Muscle layer of colon (tissue), 2 donors: ENCODE measurements around the gene USP7.

Source experiments
- H3K27ac ChIP-seq: one replicate; pipeline ENCODE4 v1.7.0; 2013; ENCODE audit warnings: low read depth, mild to moderate bottlenecking, low read length, moderate library complexity
- H3K27me3 ChIP-seq, 2 donors: one replicate each; pipeline ENCODE4 v1.7.0; 2013; ENCODE audit warnings: low read length in 2 of 2, mild to moderate bottlenecking in 2 of 2; ENCODE audit not compliant: insufficient read depth in 2 of 2, control insufficient read depth in 1 of 2
- H3K36me3 ChIP-seq: one replicate; pipeline ENCODE4 v1.7.0; 2013; ENCODE audit warnings: mild to moderate bottlenecking, low read length; ENCODE audit not compliant: insufficient read depth
- H3K4me1 ChIP-seq: one replicate; pipeline ENCODE4 v1.7.0; 2013; ENCODE audit warnings: mild to moderate bottlenecking, low read length; ENCODE audit not compliant: insufficient read depth
- H3K4me3 ChIP-seq, 2 donors: one replicate each; pipeline ENCODE4 v1.7.0; 2013; ENCODE audit warnings: low read length in 2 of 2, low read depth in 1 of 2, mild to moderate bottlenecking in 1 of 2, moderate library complexity in 1 of 2
- H3K9ac ChIP-seq: one replicate; pipeline ENCODE4 v1.7.0; 2013; ENCODE audit warnings: low read length
- H3K9me3 ChIP-seq: one replicate; pipeline ENCODE4 v1.7.0; 2013; ENCODE audit warnings: mild to moderate bottlenecking, low read length
- donor health status: abdominal sarcoma.
- donor health status: Adenocarcinoma of cecum.

Gene USP7

GRCh38 chr16:8861563-8862308 lies 102.0 kb downstream of the USP7 start:
- Histone ChIP-seq H3K36me3 (peaks cover 7% of the 10 kb centered on the region), H3K27ac (no peak overlapping the region), H3K9me3 (no peaks in the 10 kb centered on the region), H3K4me1 (peaks cover 39% of the 10 kb centered on the region), H3K9ac (no peak overlapping the region), H3K4me3 (no peak overlapping the region), H3K27me3 (peaks cover 0 to 5% of the 10 kb centered on the region in 2 donors)

GRCh38 chr16:8859913-8860881 lies 103.5 kb downstream of the USP7 start:
- Histone ChIP-seq H3K36me3 (peaks cover 12% of the 10 kb centered on the region), H3K27me3 (no peaks in the 10 kb centered on the region), H3K9me3 (no peaks in the 10 kb centered on the region), H3K4me1 (peaks cover 34% of the 10 kb centered on the region), H3K4me3 (no peak overlapping the region), H3K27ac (no peak overlapping the region), H3K9ac (no peak overlapping the region)

GRCh38 chr16:8858994-8859912 lies 104.5 kb downstream of the USP7 start:
- H3K9ac ChIP-seq: no peak overlapping the region
- no peaks in the 10 kb centered on the region for H3K27me3 ChIP-seq
- no peak overlapping the region for H3K4me3 ChIP-seq
- H3K9me3 ChIP-seq: no peaks in the 10 kb centered on the region
- no peak overlapping the region for H3K27ac ChIP-seq
- H3K36me3 ChIP-seq: peaks cover 12% of the 10 kb centered on the region
- H3K4me1 ChIP-seq: peaks cover 26% of the 10 kb centered on the region

- no peaks in the 10 kb centered on the region for H3K9me3 ChIP-seq
- H3K27me3 ChIP-seq: no peaks in the 10 kb centered on the region
- no peak overlapping the region for H3K4me3 ChIP-seq
- H3K27ac ChIP-seq: no peak overlapping the region
- H3K9ac ChIP-seq: no peak overlapping the region
- H3K4me1 ChIP-seq: peaks cover 8% of the 10 kb centered on the region
- H3K36me3 ChIP-seq: peaks cover 12% of the 10 kb centered on the region
Observed at GRCh38 chr16:8855972-8856371, 107.7 kb downstream of the USP7 start.

DNA sequence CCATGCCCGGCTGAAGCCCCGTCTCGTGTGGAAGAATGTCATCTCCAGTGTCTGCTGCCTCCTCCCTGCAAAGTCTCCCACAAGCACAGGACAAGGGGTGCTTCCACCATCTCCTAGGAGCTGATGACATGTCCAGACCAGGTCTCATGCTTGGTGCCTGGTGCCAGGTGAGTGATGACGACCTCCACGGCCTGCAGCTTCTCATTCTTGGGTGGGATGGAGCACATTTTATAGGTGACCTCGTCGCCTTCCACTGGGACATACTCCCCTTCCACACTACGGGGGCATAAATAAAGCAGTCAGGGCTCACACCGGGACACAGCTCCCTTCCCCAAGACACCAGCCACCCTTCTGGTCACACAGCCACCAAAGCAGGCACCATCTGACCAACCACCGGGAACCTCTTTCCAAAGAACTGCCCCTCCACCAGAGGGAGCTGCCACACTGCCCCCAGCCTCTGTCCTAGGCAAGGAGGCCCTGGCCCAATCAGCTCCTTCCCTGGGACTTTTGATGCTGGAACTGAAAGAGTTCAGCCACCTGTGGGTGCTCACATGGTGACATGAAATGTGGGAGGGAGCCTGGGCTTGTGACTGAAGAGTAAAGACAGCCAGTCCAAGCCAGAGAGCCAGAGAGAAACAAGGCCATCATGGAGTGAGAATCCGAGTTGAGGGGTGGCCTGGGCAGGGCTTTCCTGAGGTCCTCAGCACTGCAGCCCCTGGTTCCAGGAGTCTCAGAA lies 108.5 kb downstream of the USP7 start:
- Histone ChIP-seq H3K4me1 (peaks cover 5% of the 10 kb centered on the region), H3K4me3 (no peak overlapping the region), H3K9ac (no peak overlapping the region), H3K36me3 (peaks cover 12% of the 10 kb centered on the region), H3K27me3 (no peaks in the 10 kb centered on the region), H3K9me3 (no peaks in the 10 kb centered on the region), H3K27ac (no peak overlapping the region)

DNA sequence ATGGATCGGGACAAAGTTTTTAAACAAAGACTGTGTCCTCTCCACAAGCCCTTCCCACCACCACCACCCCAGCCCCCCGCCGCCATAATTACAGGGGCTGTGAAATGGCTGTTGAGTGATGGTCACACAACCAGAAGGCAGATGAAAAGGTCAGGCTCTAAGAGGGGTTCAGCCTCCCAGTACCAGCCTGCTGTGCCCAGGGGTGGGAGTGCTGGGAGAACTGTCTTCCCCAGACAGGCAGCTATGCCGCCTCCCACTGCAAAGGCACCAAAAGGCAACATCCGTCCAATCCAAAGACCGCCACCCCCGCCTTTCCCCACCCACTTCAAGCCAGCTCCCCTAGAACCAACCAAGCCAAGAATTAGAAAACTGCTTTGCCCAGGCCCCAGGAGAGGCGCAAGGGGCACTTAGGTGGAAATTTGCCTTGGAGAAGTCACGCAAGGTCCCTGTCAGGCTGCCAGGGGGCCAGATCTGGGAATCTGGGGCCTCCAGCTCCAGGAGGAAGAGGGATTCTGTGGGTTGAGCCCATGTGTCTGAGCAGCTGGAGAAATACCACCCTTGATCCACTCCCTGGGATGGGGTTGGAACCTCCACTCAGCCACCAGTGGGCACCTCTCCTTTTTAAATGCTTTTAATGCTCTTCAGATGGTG lies 109.3 kb downstream of the USP7 start:
- Histone ChIP-seq H3K4me1 (peaks cover 6% of the 10 kb centered on the region), H3K9ac (no peak overlapping the region), H3K36me3 (peaks cover 16% of the 10 kb centered on the region), H3K27ac (no peak overlapping the region), H3K4me3 (no peak overlapping the region), H3K9me3 (no peaks in the 10 kb centered on the region), H3K27me3 (no peaks in the 10 kb centered on the region)

GRCh38 chr16:8853611-8854010 lies 110.1 kb downstream of the USP7 start:
- Histone ChIP-seq H3K9ac (no peak overlapping the region), H3K4me1 (peaks cover 6% of the 10 kb centered on the region), H3K9me3 (no peaks in the 10 kb centered on the region), H3K27ac (no peak overlapping the region), H3K4me3 (no peak overlapping the region), H3K36me3 (peaks cover 13% of the 10 kb centered on the region), H3K27me3 (no peaks in the 10 kb centered on the region)

GRCh38 chr16:8853150-8853549 lies 110.6 kb downstream of the USP7 start:
- H3K4me3 ChIP-seq: no peak overlapping the region
- no peaks in the 10 kb centered on the region for H3K9me3 ChIP-seq
- peaks cover 6% of the 10 kb centered on the region for H3K4me1 ChIP-seq
- H3K36me3 ChIP-seq: peaks cover 15% of the 10 kb centered on the region
- no peak overlapping the region for H3K27ac ChIP-seq
- H3K9ac ChIP-seq: no peak overlapping the region
- H3K27me3 ChIP-seq: no peaks in the 10 kb centered on the region

DNA sequence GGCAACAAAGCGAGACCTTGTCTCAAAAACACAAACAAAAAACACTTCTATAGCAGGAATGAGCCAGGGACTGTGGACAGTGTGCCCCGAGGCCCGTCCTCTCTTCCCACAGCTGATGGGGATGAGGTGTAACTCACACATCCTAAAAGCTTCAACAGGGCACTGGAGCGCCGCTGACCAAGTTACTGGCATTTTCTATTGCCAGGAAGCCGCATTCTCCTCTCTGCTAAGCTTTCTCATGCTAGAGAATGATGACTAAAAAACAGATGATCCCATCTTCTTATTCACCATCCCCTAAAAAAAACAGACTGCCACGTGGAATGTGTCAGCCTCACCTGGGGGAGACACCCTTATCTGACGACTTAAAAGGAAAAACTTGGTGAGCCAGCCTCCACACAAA lies 111.2 kb downstream of the USP7 start:
- H3K36me3 ChIP-seq: peaks cover 17% of the 10 kb centered on the region

DNA sequence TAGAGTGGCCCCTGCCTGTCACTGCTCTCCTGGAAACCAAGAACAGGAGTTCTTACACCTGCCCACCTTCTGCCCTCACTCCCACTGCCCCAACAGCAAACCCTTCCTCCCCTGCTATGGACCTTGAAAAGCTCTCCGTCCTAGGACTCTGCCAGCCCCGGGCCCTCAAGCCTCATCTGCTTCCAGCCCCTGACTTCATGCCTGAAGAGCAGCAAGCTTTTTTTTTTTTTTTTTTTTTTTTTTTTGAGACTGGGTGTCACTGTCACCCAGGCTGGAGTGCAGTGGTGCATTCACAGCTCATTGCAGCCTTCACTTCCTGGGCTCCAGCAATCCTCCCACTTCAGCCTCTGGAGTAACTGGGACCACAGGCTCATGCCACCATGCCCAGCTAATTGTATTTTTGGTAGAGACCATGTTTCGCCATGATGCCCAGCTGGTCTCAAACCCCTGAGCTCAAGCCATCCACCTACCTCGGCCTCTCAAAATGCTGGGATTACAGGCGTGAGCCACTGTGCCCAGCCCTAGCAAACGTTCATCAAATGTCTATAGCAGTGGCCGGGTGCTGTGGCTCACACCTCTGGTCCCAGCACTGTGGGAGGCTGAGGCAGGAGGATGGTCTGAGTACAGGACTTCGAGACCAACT lies 111.8 kb downstream of the USP7 start:
- H3K4me3 ChIP-seq: no peak overlapping the region
- H3K27ac ChIP-seq: no peak overlapping the region
- no peaks in the 10 kb centered on the region for H3K9me3 ChIP-seq
- H3K27me3 ChIP-seq: no peaks in the 10 kb centered on the region
- no peak overlapping the region for H3K9ac ChIP-seq
- peaks cover 17% of the 10 kb centered on the region for H3K36me3 ChIP-seq
- peaks cover 6% of the 10 kb centered on the region for H3K4me1 ChIP-seq

More for the DNA sequence above, 111.2 kb downstream of the USP7 start:
- Histone ChIP-seq H3K27ac (no peak overlapping the region), H3K4me1 (peaks cover 6% of the 10 kb centered on the region), H3K9ac (no peak overlapping the region), H3K4me3 (no peak overlapping the region), H3K27me3 (no peaks in the 10 kb centered on the region), H3K9me3 (no peaks in the 10 kb centered on the region)
